Endodermal cell (in vitro differentiated cells): ENCODE measurements around the gene AQP7. TPM values are rescaled to one million over a fixed set of nuclear protein-coding genes. Genes with fewer than 3 reads are reported as not detected.

Source experiments
- DNase-seq: peaks from one replicate; pipeline ENCODE4 v3.0.0-alpha.2; 2017
- H3K27ac ChIP-seq: 2 replicates; pipeline ENCODE4 v1.5.1; 2013; ENCODE audit warnings: mild to moderate bottlenecking, low read depth, low read length, moderate library complexity
- H3K27me3 ChIP-seq: 2 replicates; pipeline ENCODE4 v1.6.1; 2013; ENCODE audit warnings: mild to moderate bottlenecking, low read length, moderate library complexity; ENCODE audit not compliant: insufficient read depth, control insufficient read depth, poor library complexity, severe bottlenecking
- H3K36me3 ChIP-seq: 2 replicates; pipeline ENCODE4 v1.7.0; 2013; ENCODE audit warnings: mild to moderate bottlenecking, low read length, moderate library complexity; ENCODE audit not compliant: control insufficient read depth, insufficient read depth
- H3K4me1 ChIP-seq: one replicate; pipeline ENCODE4 v1.7.0; 2013; ENCODE audit warnings: low read length; ENCODE audit not compliant: control insufficient read depth, insufficient read depth
- H3K4me3 ChIP-seq: 2 replicates; pipeline ENCODE4 v1.5.1; 2013; ENCODE audit warnings: mild to moderate bottlenecking, low read length, moderate library complexity
- H3K9ac ChIP-seq: 2 replicates; pipeline ENCODE4 v1.6.1; 2013; ENCODE audit warnings: mild to moderate bottlenecking, low read length, moderate library complexity; ENCODE audit not compliant: poor library complexity, severe bottlenecking; ENCODE audit errors: extremely low read depth
- H3K9me3 ChIP-seq: 2 replicates; pipeline ENCODE4 v1.6.1; 2013; ENCODE audit warnings: mild to moderate bottlenecking, low read length, moderate library complexity; ENCODE audit not compliant: control insufficient read depth
- H3K27ac Mint-ChIP-seq: 2 replicates; pipeline ENCODE4 v1.8.0; 2020; ENCODE audit warnings: mixed read lengths
- H3K27me3 Mint-ChIP-seq: 2 replicates; pipeline ENCODE4 v1.8.0; 2021; ENCODE audit warnings: mild to moderate bottlenecking, mixed read lengths; ENCODE audit not compliant: insufficient read depth
- H3K36me3 Mint-ChIP-seq: 2 replicates; pipeline ENCODE4 v1.8.0; 2020; ENCODE audit warnings: low read depth, mixed read lengths
- H3K4me1 Mint-ChIP-seq: 2 replicates; pipeline ENCODE4 v1.8.0; 2020; ENCODE audit warnings: mixed read lengths
- H3K4me3 Mint-ChIP-seq: 2 replicates; pipeline ENCODE4 v1.8.0; 2020; ENCODE audit warnings: mild to moderate bottlenecking, moderate library complexity, mixed read lengths
- H3K9me3 Mint-ChIP-seq: 2 replicates; pipeline ENCODE4 v1.8.0; 2020; ENCODE audit warnings: mild to moderate bottlenecking, mixed read lengths
- CTCF ChIP-seq: fragments of 200-600 bp; sonication (generic); conservative IDR thresholded peaks from 2 replicates; pipeline ENCODE4 v1.5.0; 2021; ENCODE audit warnings: antibody characterized with exemption, mild to moderate bottlenecking
- WGBS, 2 experiments: methylation state at CpG; one replicate each; pipeline versions ENCODE4 v1.1.5 to v1.1.7; 2013; ENCODE audit warnings: missing lambda C conversion rate in 2 of 2, mixed read lengths in 1 of 2; ENCODE audit not compliant: insufficient coverage in 1 of 2, insufficient read length in 1 of 2; 5-methylcytosine and 5-hydroxymethylcytosine counted together
- total RNA-seq, 2 donors: library from RNA; stranded (reverse); fragmentation: NEBNext Ultra II Directional in 1 of 2; extraction: Animal tissue kit (Norgen Biotek cat#: 25700) in 1 of 2; gene quantifications; 2 replicates in 1 of 2; 3 replicates in 1 of 2; pipeline ENCODE4 v1.2.1, GENCODE V29; 2021

AQP7 gene
- total RNA-seq, 2 donors from 2014 or later = 0.38 TPM; not detected in 1

GRCh38 chr9:33351547-33351946 lies 50.8 kb downstream of the AQP7 start:
- no peak overlapping the region for H3K4me3 Mint-ChIP-seq
- no peak overlapping the region for H3K27ac Mint-ChIP-seq
- WGBS, 2 experiments = 88 to 94% methylated on average over 3 to 4 of the region's 4 CpGs
- Histone ChIP-seq H3K27me3 (no peaks in the 10 kb centered on the region), H3K4me1 (no peaks in the 10 kb centered on the region), H3K27ac (no peak overlapping the region), H3K9ac (no peak overlapping the region), H3K36me3 (peaks cover 54% of the 10 kb centered on the region), H3K4me3 (no peak overlapping the region), H3K9me3 (no peaks in the 10 kb centered on the region)
- H3K27me3 Mint-ChIP-seq = no peaks in the 10 kb centered on the region
- peaks cover 49% of the 10 kb centered on the region for H3K36me3 Mint-ChIP-seq
- TF ChIP-seq CTCF = no peak
- no peak for DNase-seq
- H3K4me1 Mint-ChIP-seq = peaks cover 5% of the 10 kb centered on the region
- no peaks in the 10 kb centered on the region for H3K9me3 Mint-ChIP-seq

- H3K27me3 ChIP-seq = no peaks in the 10 kb centered on the region
- H3K4me1 ChIP-seq = no peaks in the 10 kb centered on the region
- peaks cover 56% of the 10 kb centered on the region for H3K36me3 ChIP-seq
- H3K4me1 Mint-ChIP-seq = peaks cover 5% of the 10 kb centered on the region
- H3K27ac Mint-ChIP-seq = no peak overlapping the region
- no peak overlapping the region for H3K9ac ChIP-seq
- peaks cover 51% of the 10 kb centered on the region for H3K36me3 Mint-ChIP-seq
- no peak overlapping the region for H3K4me3 ChIP-seq
- H3K9me3 Mint-ChIP-seq = no peaks in the 10 kb centered on the region
- no peaks in the 10 kb centered on the region for H3K27me3 Mint-ChIP-seq
- no peaks in the 10 kb centered on the region for H3K9me3 ChIP-seq
- H3K27ac ChIP-seq = no peak overlapping the region
- H3K4me3 Mint-ChIP-seq = no peak overlapping the region
- no peak for TF ChIP-seq CTCF
- 100% methylated on average over 1 to 2 of the region's 2 CpGs for WGBS, 2 experiments
- no peak for DNase-seq
Observed at GRCh38 chr9:33350310-33350709, 52.1 kb downstream of the AQP7 start.

- H3K36me3 ChIP-seq = peaks cover 52% of the 10 kb centered on the region
- H3K27me3 ChIP-seq = no peaks in the 10 kb centered on the region
- peaks cover 52% of the 10 kb centered on the region for H3K36me3 Mint-ChIP-seq
- DNase-seq = no peak
- no peak for TF ChIP-seq CTCF
- H3K27me3 Mint-ChIP-seq = no peaks in the 10 kb centered on the region
- H3K4me1 ChIP-seq = no peaks in the 10 kb centered on the region
- no peaks in the 10 kb centered on the region for H3K9me3 ChIP-seq
- H3K9ac ChIP-seq = no peak overlapping the region
- no peak overlapping the region for H3K27ac Mint-ChIP-seq
- peaks cover 5% of the 10 kb centered on the region for H3K4me1 Mint-ChIP-seq
- WGBS, 2 experiments = 92 to 96% methylated on average over 2 of the region's 2 CpGs
- no peaks in the 10 kb centered on the region for H3K9me3 Mint-ChIP-seq
- no peak overlapping the region for H3K27ac ChIP-seq
- no peak overlapping the region for H3K4me3 Mint-ChIP-seq
- H3K4me3 ChIP-seq = no peak overlapping the region
Observed at GRCh38 chr9:33349743-33350142, 52.6 kb downstream of the AQP7 start.
